Hepatocyte (in vitro differentiated cells): Measurements from ENCODE around the gene MTA3.

Source experiments
- EZH2 ChIP-seq: fragments of 200-600 bp; sonication (generic); IDR thresholded peaks from 2 replicates; pipeline ENCODE4 v1.6.1; 2016; ENCODE audit warnings: antibody characterized with exemption, mild to moderate bottlenecking, borderline replicate concordance
- EZH2phosphoT487 ChIP-seq: fragments of 200-600 bp; sonication (generic); IDR thresholded peaks from one replicate; pipeline ENCODE4 v1.6.1; 2018; ENCODE audit warnings: antibody characterized with exemption, mild to moderate bottlenecking, low read depth, moderate library complexity; ENCODE audit not compliant: unreplicated experiment, severe bottlenecking
- TF ChIP-seq, protein P1 (sequence below): fragments of 200-600 bp; sonication (generic); IDR thresholded peaks from 2 replicates; pipeline ENCODE4 v1.5.1; 2016; ENCODE audit warnings: antibody characterized with exemption, mild to moderate bottlenecking; ENCODE audit not compliant: poor library complexity

- TF ChIP-seq, protein P1, sequence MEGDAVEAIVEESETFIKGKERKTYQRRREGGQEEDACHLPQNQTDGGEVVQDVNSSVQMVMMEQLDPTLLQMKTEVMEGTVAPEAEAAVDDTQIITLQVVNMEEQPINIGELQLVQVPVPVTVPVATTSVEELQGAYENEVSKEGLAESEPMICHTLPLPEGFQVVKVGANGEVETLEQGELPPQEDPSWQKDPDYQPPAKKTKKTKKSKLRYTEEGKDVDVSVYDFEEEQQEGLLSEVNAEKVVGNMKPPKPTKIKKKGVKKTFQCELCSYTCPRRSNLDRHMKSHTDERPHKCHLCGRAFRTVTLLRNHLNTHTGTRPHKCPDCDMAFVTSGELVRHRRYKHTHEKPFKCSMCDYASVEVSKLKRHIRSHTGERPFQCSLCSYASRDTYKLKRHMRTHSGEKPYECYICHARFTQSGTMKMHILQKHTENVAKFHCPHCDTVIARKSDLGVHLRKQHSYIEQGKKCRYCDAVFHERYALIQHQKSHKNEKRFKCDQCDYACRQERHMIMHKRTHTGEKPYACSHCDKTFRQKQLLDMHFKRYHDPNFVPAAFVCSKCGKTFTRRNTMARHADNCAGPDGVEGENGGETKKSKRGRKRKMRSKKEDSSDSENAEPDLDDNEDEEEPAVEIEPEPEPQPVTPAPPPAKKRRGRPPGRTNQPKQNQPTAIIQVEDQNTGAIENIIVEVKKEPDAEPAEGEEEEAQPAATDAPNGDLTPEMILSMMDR, result no peak
- TF ChIP-seq EZH2phosphoT487 (no peak), EZH2 (no peak)
Observed at GRCh38 chr2:42545841-42546390, 22.5 kb upstream of the MTA3 start.
